GM23338 (cell line): ENCODE results near the gene ITGB5. TPM values are rescaled to one million over a fixed set of nuclear protein-coding genes. Genes with fewer than 3 reads are reported as not detected.

Experiments used
- ATAC-seq: fragments of 200-7000 bp; cut with Tn5 transposase; 3 replicates; pipeline ENCODE4 v1.9.1; 2020
- DNase-seq: peaks from one replicate; pipeline ENCODE4 v3.0.0-alpha.2; 2015; ENCODE audit warnings: low spot score
- H2AFZ ChIP-seq: fragments of 200-600 bp; sonication (generic); 2 replicates; pipeline ENCODE4 v1.8.0; 2016; ENCODE audit warnings: antibody characterized with exemption, mild to moderate bottlenecking, moderate library complexity
- H3F3A ChIP-seq: fragments of 200-600 bp; sonication (generic); replicated peaks from 2 replicates; pipeline ENCODE4 v1.8.0; 2017; ENCODE audit warnings: antibody characterized with exemption, mixed run types, low read depth
- H3K27ac ChIP-seq: fragments of 200-600 bp; sonication (generic); 2 replicates; pipeline ENCODE4 v1.6.1; 2016; ENCODE audit warnings: low read depth
- H3K27me3 ChIP-seq: fragments of 200-600 bp; sonication (generic); 2 replicates; pipeline ENCODE4 v1.8.0; 2016; ENCODE audit warnings: mild to moderate bottlenecking, mixed run types, moderate library complexity; ENCODE audit not compliant: insufficient read depth
- H3K36me3 ChIP-seq: fragments of 200-600 bp; sonication (generic); 2 replicates; pipeline ENCODE4 v1.8.0; 2016; ENCODE audit warnings: mild to moderate bottlenecking; ENCODE audit not compliant: insufficient read depth
- H3K4me1 ChIP-seq: fragments of 200-600 bp; sonication (generic); 2 replicates; pipeline ENCODE4 v1.8.0; 2016; ENCODE audit warnings: mild to moderate bottlenecking, moderate library complexity; ENCODE audit not compliant: insufficient read depth
- H3K4me2 ChIP-seq: fragments of 200-600 bp; sonication (generic); 2 replicates; pipeline ENCODE4 v1.7.1; 2017; ENCODE audit warnings: mixed run types
- H3K4me3 ChIP-seq: fragments of 200-600 bp; sonication (generic); 2 replicates; pipeline ENCODE4 v1.6.1; 2016; ENCODE audit warnings: mixed run types
- H3K79me2 ChIP-seq: fragments of 200-600 bp; sonication (generic); replicated peaks from 2 replicates; pipeline ENCODE4 v1.8.0; 2017; ENCODE audit warnings: mild to moderate bottlenecking; ENCODE audit not compliant: insufficient read depth
- H3K9me2 ChIP-seq: fragments of 200-600 bp; sonication (generic); 2 replicates; pipeline ENCODE4 v1.8.0; 2017; ENCODE audit not compliant: insufficient read depth
- H4K20me1 ChIP-seq: fragments of 200-600 bp; sonication (generic); replicated peaks from 2 replicates; pipeline ENCODE4 v1.8.0; 2017; ENCODE audit warnings: mild to moderate bottlenecking; ENCODE audit not compliant: insufficient read depth
- H3K27ac Mint-ChIP-seq: 2 replicates; pipeline ENCODE4 v1.8.0; 2020; ENCODE audit warnings: inconsistent platforms, mild to moderate bottlenecking, moderate library complexity, mixed read lengths
- H3K27me3 Mint-ChIP-seq: 3 replicates; pipeline ENCODE4 v1.8.0; 2022; ENCODE audit warnings: low read depth, mild to moderate bottlenecking, moderate library complexity, mixed read lengths, inconsistent platforms; ENCODE audit not compliant: insufficient read depth, poor library complexity
- H3K36me3 Mint-ChIP-seq: 3 replicates; pipeline ENCODE4 v1.8.0; 2021; ENCODE audit warnings: low read depth, mild to moderate bottlenecking, inconsistent platforms, moderate library complexity, mixed read lengths
- H3K4me1 Mint-ChIP-seq: 3 replicates; pipeline ENCODE4 v1.8.0; 2020; ENCODE audit warnings: mild to moderate bottlenecking, inconsistent platforms, mixed read lengths
- H3K4me3 Mint-ChIP-seq: 3 replicates; pipeline ENCODE4 v1.8.0; 2021; ENCODE audit warnings: moderate library complexity, mild to moderate bottlenecking, inconsistent platforms, mixed read lengths
- H3K9me3 Mint-ChIP-seq: 3 replicates; pipeline ENCODE4 v1.8.0; 2020; ENCODE audit warnings: moderate library complexity, mild to moderate bottlenecking, inconsistent platforms, mixed read lengths
- CREB1 ChIP-seq: fragments of 250-450 bp; sonication (Bioruptor Pico); IDR thresholded peaks from 2 replicates; pipeline ENCODE4 v1.5.0; 2020; ENCODE audit warnings: low read depth, mild to moderate bottlenecking, moderate library complexity
- CTCF ChIP-seq, 2 experiments: fragments of 200-600 bp in 1 of 2; sonication (generic) in 1 of 2; conservative IDR thresholded peaks; 2 replicates each; pipeline versions ENCODE4 v1.5.1 to v1.6.1; 2016 to 2017; ENCODE audit warnings: antibody characterized with exemption in 2 of 2, low read depth in 2 of 2, mild to moderate bottlenecking in 2 of 2, moderate library complexity in 1 of 2
- ETS1 ChIP-seq: IDR thresholded peaks from 2 replicates; pipeline ENCODE4 v1.6.1; 2016; ENCODE audit warnings: antibody characterized with exemption
- EZH2 ChIP-seq: fragments of 200-600 bp; sonication (generic); IDR thresholded peaks from one replicate; pipeline ENCODE4 v1.8.0; 2017; ENCODE audit warnings: antibody characterized with exemption, mild to moderate bottlenecking, low read depth; ENCODE audit not compliant: unreplicated experiment
- EZH2phosphoT487 ChIP-seq: fragments of 200-600 bp; sonication (generic); IDR thresholded peaks from one replicate; pipeline ENCODE4 v1.8.1; 2018; ENCODE audit warnings: antibody characterized with exemption; ENCODE audit not compliant: unreplicated experiment
- JUNB ChIP-seq: IDR thresholded peaks from one replicate; pipeline ENCODE4 v1.6.1; 2016; ENCODE audit warnings: antibody characterized with exemption; ENCODE audit not compliant: unreplicated experiment
- NANOG ChIP-seq: IDR thresholded peaks from 2 replicates; pipeline ENCODE4 v1.6.1; 2016; ENCODE audit warnings: antibody characterized with exemption, borderline replicate concordance
- POLR2AphosphoS5 ChIP-seq: IDR thresholded peaks from 2 replicates; pipeline ENCODE4 v1.6.1; 2016; ENCODE audit warnings: antibody characterized with exemption, low read depth
- STAT1 ChIP-seq: IDR thresholded peaks from one replicate; pipeline ENCODE4 v1.6.1; 2016; ENCODE audit warnings: antibody characterized with exemption; ENCODE audit not compliant: unreplicated experiment
- ZNF114 ChIP-seq: fragments of 250-450 bp; sonication (Bioruptor Pico); IDR thresholded peaks from 2 replicates; pipeline ENCODE4 v1.5.0; 2020; ENCODE audit warnings: mild to moderate bottlenecking, moderate library complexity
- ZNF331 ChIP-seq: fragments of 250-450 bp; sonication (Bioruptor Pico); IDR thresholded peaks from 2 replicates; pipeline ENCODE4 v1.5.0; 2020; ENCODE audit warnings: low read depth, mild to moderate bottlenecking, moderate library complexity
- ZNF462 ChIP-seq: fragments of 250-450 bp; sonication (Bioruptor Pico); IDR thresholded peaks from 2 replicates; pipeline ENCODE4 v1.5.0; 2020; ENCODE audit warnings: mild to moderate bottlenecking, moderate library complexity
- polyA plus RNA-seq: library from polyadenylated mRNA; unstranded; fragments of >200 nt; fragmentation: Nextera tagmentation; extraction: Ambion mirVana; gene quantifications from 2 replicates; pipeline ENCODE4 v1.2.1, GENCODE V29; 2016
- total RNA-seq: library from RNA; depleted of rRNA; stranded (reverse); fragments of >200 nt; shearing (Covaris generic); gene quantifications from 2 replicates; pipeline ENCODE4 v1.2.3, GENCODE V29; 2014

The ITGB5 gene
- total and polyA plus RNA-seq, 2 experiments from 2014 or later = 68.2 to 269 TPM

DNA sequence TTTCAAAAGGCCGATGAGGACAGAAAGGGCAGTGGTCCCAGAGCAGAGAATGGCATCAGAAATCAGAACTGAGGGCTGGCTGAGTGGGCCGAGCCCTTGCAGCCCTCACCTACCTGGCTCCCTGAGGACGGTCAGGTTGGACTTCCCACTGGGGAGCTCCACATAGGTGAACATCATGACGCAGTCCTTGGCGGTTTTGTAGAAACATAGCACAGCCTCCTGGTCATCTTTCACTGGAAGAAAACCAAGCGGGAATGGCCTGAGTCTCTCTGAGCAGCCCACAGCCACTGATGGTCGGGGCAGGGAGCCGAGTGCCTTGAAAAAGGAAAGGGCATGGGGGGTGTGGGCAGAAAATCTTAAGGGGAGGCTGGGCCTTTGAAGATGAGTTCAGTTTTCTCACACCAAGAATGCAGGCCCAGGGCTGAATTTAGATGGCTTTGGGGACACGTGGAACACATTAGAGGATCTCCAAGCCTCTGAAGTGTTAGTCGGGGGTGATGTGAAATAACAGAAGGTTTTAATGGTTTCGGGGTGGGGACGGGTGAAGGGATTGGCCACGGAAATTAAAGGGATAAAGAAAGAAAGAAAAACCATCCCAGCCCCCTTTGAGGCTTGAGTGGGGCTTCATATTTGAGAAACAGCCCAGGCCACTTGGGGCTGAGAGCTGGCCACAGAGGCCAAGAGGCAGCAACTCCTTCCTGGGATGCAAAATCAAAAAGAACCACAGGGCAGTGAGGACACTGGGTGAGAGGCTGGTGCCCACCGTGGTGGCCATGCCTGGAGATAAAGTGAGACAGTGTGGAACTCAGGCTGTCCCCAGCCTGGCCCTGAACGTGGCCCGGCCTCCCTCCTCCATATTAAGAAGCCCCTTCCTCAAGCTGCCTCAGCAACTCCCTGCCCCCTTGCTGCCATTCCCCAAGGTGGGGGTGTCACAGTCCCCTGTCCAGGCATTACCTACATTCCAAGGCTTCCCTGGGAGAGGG lies 120.8 kb downstream of the ITGB5 start:
- Histone ChIP-seq H3K27ac (no peak overlapping the region), H3K36me3 (peaks cover 31% of the 10 kb centered on the region; the same call in 1 of the 2 replicates), H3K79me2 (no peaks in the 10 kb centered on the region), H3K4me2 (no peak overlapping the region), H3K4me3 (no peak overlapping the region), H4K20me1 (peaks cover 5% of the 10 kb centered on the region), H3K4me1 (no peaks in the 10 kb centered on the region; the same call in 1 of the 2 replicates), H3F3A (0 out of 2 replicates have a peak, but pooled peaks cover 27% of the 10 kb centered on the region), H2AFZ (no peak overlapping the region), H3K27me3 (no peaks in the 10 kb centered on the region), H3K9me2 (no peaks in the 10 kb centered on the region)
- no peak for TF ChIP-seq NANOG
- no peak for TF ChIP-seq STAT1
- TF ChIP-seq ZNF114 (CRISPR knock-in tag) = no peak
- TF ChIP-seq EZH2phosphoT487 = no peak
- no peak for TF ChIP-seq JUNB
- no peak for TF ChIP-seq ZNF331 (CRISPR knock-in tag)
- TF ChIP-seq CREB1 (CRISPR knock-in tag) = no peak
- TF ChIP-seq ETS1 = no peak
- no peak for TF ChIP-seq POLR2AphosphoS5
- TF ChIP-seq ZNF462 (CRISPR knock-in tag) = no peak
- no peak for TF ChIP-seq CTCF (conservative IDR thresholded peaks at IDR 0.05; ENCODE audit: low read depth in 2 of 2)
- TF ChIP-seq EZH2 = no peak
- H3K4me3 Mint-ChIP-seq = no peak overlapping the region
- no peaks in the 10 kb centered on the region for H3K9me3 Mint-ChIP-seq
- H3K4me1 Mint-ChIP-seq = peaks cover 10% of the 10 kb centered on the region
- H3K36me3 Mint-ChIP-seq = peaks cover 81% of the 10 kb centered on the region
- ATAC-seq (no peak), DNase-seq (no peak)
- peaks cover 11% of the 10 kb centered on the region for H3K27me3 Mint-ChIP-seq
- no peak overlapping the region for H3K27ac Mint-ChIP-seq
